OCI-LY3 (cell line): Measurements from ENCODE around the gene HAUS3.

ENCODE experiments used
- H2AFZ ChIP-seq: fragments of 200-600, 300-600 bp; shearing (Covaris generic); 2 replicates; pipeline ENCODE4 v1.6.0; 2014; ENCODE audit warnings: antibody characterized with exemption, low read depth, low read length
- H3K27ac ChIP-seq: fragments of 200-600, 300-600 bp; sonication (generic); 2 replicates; pipeline ENCODE4 v1.5.1; 2014; ENCODE audit warnings: mild to moderate bottlenecking, low read length, moderate library complexity, mixed read lengths
- H3K27me3 ChIP-seq: fragments of 200-600, 300-600 bp; sonication (generic); 2 replicates; pipeline ENCODE4 v1.6.1; 2014; ENCODE audit warnings: low read depth, low read length, mixed read lengths
- H3K36me3 ChIP-seq: fragments of 200-600, 300-600 bp; sonication (generic); replicated peaks from 2 replicates; pipeline ENCODE3; 2014; ENCODE audit warnings: low read depth, low read length, mixed read lengths
- H3K4me1 ChIP-seq: fragments of 300-600, 200-600 bp; sonication (generic); 2 replicates; pipeline ENCODE4 v1.6.1; 2014; ENCODE audit warnings: low read length, mixed read lengths
- H3K4me2 ChIP-seq: fragments of 200-600, 300-600 bp; sonication (generic); 2 replicates; pipeline ENCODE4 v1.6.1; 2014; ENCODE audit warnings: low read length, mixed read lengths
- H3K4me3 ChIP-seq: fragments of 300-600, 200-600 bp; sonication (generic); 2 replicates; pipeline ENCODE4 v1.5.1; 2014; ENCODE audit warnings: antibody characterized with exemption, mild to moderate bottlenecking, low read length, moderate library complexity
- H3K79me2 ChIP-seq: fragments of 300-600, 200-600 bp; shearing (Covaris generic); 2 replicates; pipeline ENCODE4 v1.6.1; 2014; ENCODE audit warnings: mild to moderate bottlenecking, low read length, mixed read lengths
- H3K9ac ChIP-seq: fragments of 300-600, 200-600 bp; shearing (Covaris generic); 2 replicates; pipeline ENCODE4 v1.6.0; 2014; ENCODE audit warnings: mild to moderate bottlenecking, low read length, moderate library complexity
- H3K9me3 ChIP-seq: fragments of 200-600, 300-600 bp; shearing (Covaris generic); 2 replicates; pipeline ENCODE4 v1.6.1; 2014; ENCODE audit warnings: low read length, mixed read lengths; ENCODE audit not compliant: insufficient read depth
- H4K20me1 ChIP-seq: fragments of 200-600, 300-600 bp; sonication (generic); 2 replicates; pipeline ENCODE4 v1.6.1; 2016; ENCODE audit warnings: low read length, mixed read lengths; ENCODE audit not compliant: insufficient read depth
- EZH2phosphoT487 ChIP-seq: fragments of 200-600 bp; shearing (Covaris generic); IDR thresholded peaks from 2 replicates; pipeline ENCODE4 v1.6.1; 2018; ENCODE audit warnings: antibody characterized with exemption, mixed run types, low read depth
- TF ChIP-seq, protein P1 (sequence below): fragments of 200-600, 300-600 bp; sonication (generic); IDR thresholded peaks from 2 replicates; pipeline ENCODE4 v1.5.1; 2014; ENCODE audit warnings: antibody characterized with exemption, low read length, low read depth

Gene HAUS3

DNA sequence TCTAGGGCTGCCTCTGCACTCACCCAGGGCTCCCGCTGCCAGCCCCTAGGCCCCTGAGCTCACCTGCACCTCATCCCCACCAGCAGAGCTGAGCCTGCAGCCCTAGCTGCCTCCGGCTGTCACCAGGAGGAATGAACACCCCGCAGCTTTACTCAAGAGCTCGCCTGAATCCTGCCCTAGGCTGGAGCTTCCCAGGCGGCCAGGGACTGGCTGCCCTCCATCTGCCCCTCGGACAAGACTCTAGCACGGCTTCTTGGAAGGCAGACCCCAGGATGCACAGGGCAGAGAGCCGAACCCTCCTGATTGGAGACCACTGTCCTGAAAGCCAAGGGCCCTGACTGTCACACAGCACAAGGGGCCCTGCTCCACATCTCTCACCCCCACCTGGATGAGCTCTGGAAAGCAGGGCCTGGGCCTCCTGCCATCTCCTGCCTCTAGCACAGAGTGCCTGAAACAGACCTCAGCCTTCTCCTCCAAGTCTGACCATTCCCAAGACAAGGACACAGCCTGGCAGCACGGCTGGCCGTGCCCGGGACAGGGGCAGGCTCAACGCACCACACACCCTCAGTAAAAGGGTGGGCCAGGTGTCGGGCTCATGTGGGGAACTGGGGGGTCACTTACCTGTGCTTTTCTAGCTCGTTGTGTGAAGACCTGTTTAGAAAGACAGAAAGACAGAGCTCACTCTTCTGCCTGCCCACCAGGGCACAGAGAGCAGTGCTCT lies 15.6 kb upstream of the HAUS3 start:
- TF ChIP-seq EZH2phosphoT487 = no peak
- TF ChIP-seq, protein P1, sequence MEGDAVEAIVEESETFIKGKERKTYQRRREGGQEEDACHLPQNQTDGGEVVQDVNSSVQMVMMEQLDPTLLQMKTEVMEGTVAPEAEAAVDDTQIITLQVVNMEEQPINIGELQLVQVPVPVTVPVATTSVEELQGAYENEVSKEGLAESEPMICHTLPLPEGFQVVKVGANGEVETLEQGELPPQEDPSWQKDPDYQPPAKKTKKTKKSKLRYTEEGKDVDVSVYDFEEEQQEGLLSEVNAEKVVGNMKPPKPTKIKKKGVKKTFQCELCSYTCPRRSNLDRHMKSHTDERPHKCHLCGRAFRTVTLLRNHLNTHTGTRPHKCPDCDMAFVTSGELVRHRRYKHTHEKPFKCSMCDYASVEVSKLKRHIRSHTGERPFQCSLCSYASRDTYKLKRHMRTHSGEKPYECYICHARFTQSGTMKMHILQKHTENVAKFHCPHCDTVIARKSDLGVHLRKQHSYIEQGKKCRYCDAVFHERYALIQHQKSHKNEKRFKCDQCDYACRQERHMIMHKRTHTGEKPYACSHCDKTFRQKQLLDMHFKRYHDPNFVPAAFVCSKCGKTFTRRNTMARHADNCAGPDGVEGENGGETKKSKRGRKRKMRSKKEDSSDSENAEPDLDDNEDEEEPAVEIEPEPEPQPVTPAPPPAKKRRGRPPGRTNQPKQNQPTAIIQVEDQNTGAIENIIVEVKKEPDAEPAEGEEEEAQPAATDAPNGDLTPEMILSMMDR = no peak
- Histone ChIP-seq H3K27me3 (no peaks in the 10 kb centered on the region), H3K4me2 (no peak overlapping the region), H3K9me3 (no peaks in the 10 kb centered on the region), H4K20me1 (no peaks in the 10 kb centered on the region), H3K9ac (no peak overlapping the region), H3K36me3 (no peaks in the 10 kb centered on the region), H2AFZ (no peak overlapping the region), H3K27ac (no peak overlapping the region), H3K4me1 (peaks cover 9% of the 10 kb centered on the region; the same call in 1 of the 2 replicates), H3K4me3 (no peak overlapping the region), H3K79me2 (no peaks in the 10 kb centered on the region)

DNA sequence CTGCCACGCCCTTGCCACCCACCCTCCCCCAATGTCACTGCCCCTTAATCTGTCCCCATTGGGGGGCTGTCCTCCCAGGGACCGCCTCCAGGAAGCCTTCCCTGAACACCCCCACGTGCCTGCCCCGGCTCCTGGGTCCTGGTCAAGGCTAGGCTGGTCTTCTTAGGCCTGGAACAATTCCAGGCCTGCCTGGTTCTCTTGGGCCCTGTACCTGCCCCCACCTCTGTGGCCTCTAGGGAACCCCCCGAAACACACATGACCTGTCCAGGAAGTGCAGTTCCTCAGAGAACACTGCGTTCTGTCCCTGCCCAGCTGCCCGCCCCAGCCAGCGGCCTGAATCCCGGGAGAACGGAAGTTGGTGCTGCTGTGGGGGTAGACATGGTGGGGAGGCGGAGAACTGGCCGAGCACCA lies 14.9 kb upstream of the HAUS3 start:
- no peaks in the 10 kb centered on the region for H4K20me1 ChIP-seq

GRCh38 chr4:2256156-2256731 lies 14.3 kb upstream of the HAUS3 start:
- H3K27ac ChIP-seq = no peak overlapping the region
- no peak overlapping the region for H3K4me2 ChIP-seq
- H2AFZ ChIP-seq = no peak overlapping the region
- H3K79me2 ChIP-seq = no peaks in the 10 kb centered on the region
- H3K9me3 ChIP-seq = no peaks in the 10 kb centered on the region
- H3K4me3 ChIP-seq = no peak overlapping the region
- no peaks in the 10 kb centered on the region for H3K36me3 ChIP-seq
- no peaks in the 10 kb centered on the region for H3K27me3 ChIP-seq
- H3K9ac ChIP-seq = no peak overlapping the region
- TF ChIP-seq, protein P1 = no peak
- no peak for TF ChIP-seq EZH2phosphoT487
- no peaks in the 10 kb centered on the region for H4K20me1 ChIP-seq
- peaks cover 9% of the 10 kb centered on the region; the same call in 1 of the 2 replicates for H3K4me1 ChIP-seq

More for the DNA sequence above, 14.9 kb upstream of the HAUS3 start:
- Histone ChIP-seq H3K4me3 (no peak overlapping the region), H3K4me1 (peaks cover 9% of the 10 kb centered on the region; the same call in 1 of the 2 replicates), H3K9me3 (no peaks in the 10 kb centered on the region), H3K4me2 (no peak overlapping the region), H3K79me2 (no peaks in the 10 kb centered on the region), H2AFZ (no peak overlapping the region), H3K27me3 (no peaks in the 10 kb centered on the region), H3K27ac (no peak overlapping the region), H3K36me3 (no peaks in the 10 kb centered on the region), H3K9ac (no peak overlapping the region)
- TF ChIP-seq EZH2phosphoT487 = no peak
- TF ChIP-seq, protein P1 = no peak

DNA sequence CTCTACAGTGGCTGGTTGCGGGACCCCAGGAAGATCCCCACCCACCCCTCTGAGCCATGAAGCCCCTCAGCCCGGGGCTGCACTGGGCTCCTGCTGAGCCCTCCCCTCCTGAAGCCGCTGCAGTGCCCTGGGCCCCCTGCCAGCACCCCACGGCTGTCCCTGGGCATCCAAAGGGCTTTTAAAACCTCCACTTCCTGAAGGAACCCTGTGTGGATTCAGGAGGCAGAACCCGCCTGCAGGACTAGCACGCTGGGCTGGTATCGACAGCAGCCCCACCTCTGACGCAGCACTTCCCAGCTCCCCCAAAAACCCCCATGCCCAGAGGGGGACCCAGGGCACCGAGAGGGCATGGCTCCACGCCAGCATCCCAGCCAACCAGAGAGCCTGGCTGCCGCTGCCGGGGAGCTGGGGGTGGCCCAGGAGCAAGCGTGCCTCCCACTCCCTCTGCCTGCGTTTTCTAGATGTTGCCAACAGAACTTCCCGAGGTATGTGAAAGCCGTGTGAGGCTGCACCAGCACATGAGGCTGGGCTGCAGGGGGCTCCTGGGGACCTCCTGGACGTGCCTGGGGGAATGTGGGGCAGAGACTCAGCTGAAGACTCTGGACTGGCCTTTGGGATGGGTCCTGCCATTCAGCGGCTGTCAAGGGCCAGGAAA lies 13.7 kb upstream of the HAUS3 start:
- Histone ChIP-seq H3K4me3 (no peak overlapping the region), H3K27ac (no peak overlapping the region)

More for the DNA sequence above, 13.7 kb upstream of the HAUS3 start:
- H3K4me2 ChIP-seq = no peak overlapping the region
- H3K9me3 ChIP-seq = no peaks in the 10 kb centered on the region
- H3K36me3 ChIP-seq = no peaks in the 10 kb centered on the region
- no peaks in the 10 kb centered on the region for H4K20me1 ChIP-seq
- peaks cover 7% of the 10 kb centered on the region; the same call in 1 of the 2 replicates for H3K4me1 ChIP-seq
- no peak overlapping the region for H2AFZ ChIP-seq
- H3K27me3 ChIP-seq = no peaks in the 10 kb centered on the region
- H3K9ac ChIP-seq = no peak overlapping the region
- TF ChIP-seq, protein P1 = no peak
- no peak for TF ChIP-seq EZH2phosphoT487
- no peaks in the 10 kb centered on the region for H3K79me2 ChIP-seq
